Gastrocnemius medialis (tissue), 4 donors: ENCODE measurements around the gene OTULIN.

Experiments used
- POLR2A ChIP-seq, 2 donors: fragments of 450-650 bp; IDR thresholded peaks; one replicate each; pipeline ENCODE4 v1.6.1; 2017; ENCODE audit warnings: antibody characterized with exemption in 2 of 2, mild to moderate bottlenecking in 2 of 2, moderate library complexity in 2 of 2
- TF ChIP-seq, protein P1 (sequence below), 5 experiments: fragments of 450-650 bp in 3 of 5; fragments of 200-600 bp in 2 of 5; sonication (generic) in 2 of 5; IDR thresholded peaks in 4 of 5; conservative IDR thresholded peaks in 1 of 5; 1 replicate in 4 of 5; 2 replicates in 1 of 5; pipeline ENCODE4 v1.5.1; 2016 to 2019; ENCODE audit warnings: antibody characterized with exemption in 5 of 5, mild to moderate bottlenecking in 3 of 5, moderate library complexity in 3 of 5

DNA sequence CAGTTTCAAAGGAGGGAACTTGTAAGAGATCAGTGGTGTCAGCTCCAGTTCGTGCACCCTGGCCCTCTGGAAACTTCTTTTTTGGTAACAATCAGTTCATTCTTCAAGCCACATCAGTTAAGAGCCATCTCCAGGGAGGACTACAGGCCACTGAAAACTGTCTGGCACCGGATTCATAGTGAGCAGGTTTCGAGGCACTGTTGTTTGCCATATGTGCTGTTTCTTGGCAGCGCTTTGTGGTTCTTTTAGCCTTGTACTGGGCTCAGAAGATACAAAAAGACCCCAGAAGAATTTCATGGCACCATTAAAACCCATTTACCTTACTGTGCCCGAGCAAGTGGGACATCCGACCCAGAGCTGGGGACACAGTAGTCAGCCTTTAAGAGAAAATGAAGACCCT is 68.5 kb downstream of the OTULIN start:
- TF ChIP-seq, protein P1, sequence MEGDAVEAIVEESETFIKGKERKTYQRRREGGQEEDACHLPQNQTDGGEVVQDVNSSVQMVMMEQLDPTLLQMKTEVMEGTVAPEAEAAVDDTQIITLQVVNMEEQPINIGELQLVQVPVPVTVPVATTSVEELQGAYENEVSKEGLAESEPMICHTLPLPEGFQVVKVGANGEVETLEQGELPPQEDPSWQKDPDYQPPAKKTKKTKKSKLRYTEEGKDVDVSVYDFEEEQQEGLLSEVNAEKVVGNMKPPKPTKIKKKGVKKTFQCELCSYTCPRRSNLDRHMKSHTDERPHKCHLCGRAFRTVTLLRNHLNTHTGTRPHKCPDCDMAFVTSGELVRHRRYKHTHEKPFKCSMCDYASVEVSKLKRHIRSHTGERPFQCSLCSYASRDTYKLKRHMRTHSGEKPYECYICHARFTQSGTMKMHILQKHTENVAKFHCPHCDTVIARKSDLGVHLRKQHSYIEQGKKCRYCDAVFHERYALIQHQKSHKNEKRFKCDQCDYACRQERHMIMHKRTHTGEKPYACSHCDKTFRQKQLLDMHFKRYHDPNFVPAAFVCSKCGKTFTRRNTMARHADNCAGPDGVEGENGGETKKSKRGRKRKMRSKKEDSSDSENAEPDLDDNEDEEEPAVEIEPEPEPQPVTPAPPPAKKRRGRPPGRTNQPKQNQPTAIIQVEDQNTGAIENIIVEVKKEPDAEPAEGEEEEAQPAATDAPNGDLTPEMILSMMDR (IDR thresholded peaks at IDR 0.05 in 4 of 5, conservative IDR thresholded peaks at IDR 0.05 in 1 of 5), result no peak
- no peak for TF ChIP-seq POLR2A (IDR thresholded peaks at IDR 0.05)
